Activated CD4-positive, CD25-positive, alpha-beta regulatory T cell (primary cell): Measurements from ENCODE around the gene PI16.
"Not testable (repeated sequence)": the region's sequence is repeated elsewhere in the genome, so short reads cannot be mapped to it uniquely, and the experiment has no call there.

ENCODE experiments used
- DNase-seq, 4 experiments: peaks; one replicate each; lab custom pipeline; 2025; lab: John Stamatoyannopoulos, UW

Gene PI16

GRCh38 chr6:36929152-36929551 lies 25.4 kb upstream of the PI16 start:
- no peak for DNase-seq

DNA sequence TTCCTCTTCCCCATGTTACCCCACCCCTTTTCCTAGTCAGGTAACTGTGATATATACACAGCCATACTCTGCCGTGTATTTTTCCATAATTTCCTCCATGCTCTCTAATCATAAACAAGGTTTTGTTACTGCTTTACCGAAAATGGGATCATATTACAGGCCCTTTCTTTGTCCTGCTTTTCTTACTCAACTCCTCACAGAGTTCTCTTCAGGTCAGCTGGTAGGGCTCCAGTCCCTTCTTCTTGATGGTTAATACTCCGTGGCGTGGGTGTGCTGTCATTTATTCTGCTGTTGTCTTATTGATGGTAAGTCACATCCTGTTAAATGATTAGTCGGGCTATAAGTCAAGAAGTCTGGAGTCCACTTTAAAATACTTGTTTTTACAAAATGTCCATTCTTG lies 24.9 kb upstream of the PI16 start:
- DNase-seq, result no peak

DNA sequence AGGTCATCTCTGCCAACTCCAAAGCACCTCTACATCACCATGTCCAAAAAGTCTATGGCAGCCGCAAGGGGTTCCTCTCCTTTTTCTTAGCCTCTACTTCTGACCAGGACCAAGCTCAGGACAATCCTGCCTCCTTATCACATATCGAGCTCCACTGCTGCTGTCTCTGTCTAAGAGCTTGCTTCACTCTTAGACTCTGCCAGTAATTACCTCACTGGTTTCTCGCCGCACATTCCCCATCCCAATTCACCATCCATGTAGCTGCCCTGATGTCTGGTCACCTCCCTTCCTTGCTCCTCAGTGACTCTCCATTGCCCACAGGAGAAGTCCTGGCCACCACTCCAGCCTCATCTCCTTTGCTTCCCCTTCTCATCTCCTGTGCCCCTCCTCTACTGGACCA lies 24.1 kb upstream of the PI16 start:
- no peak for DNase-seq

DNA sequence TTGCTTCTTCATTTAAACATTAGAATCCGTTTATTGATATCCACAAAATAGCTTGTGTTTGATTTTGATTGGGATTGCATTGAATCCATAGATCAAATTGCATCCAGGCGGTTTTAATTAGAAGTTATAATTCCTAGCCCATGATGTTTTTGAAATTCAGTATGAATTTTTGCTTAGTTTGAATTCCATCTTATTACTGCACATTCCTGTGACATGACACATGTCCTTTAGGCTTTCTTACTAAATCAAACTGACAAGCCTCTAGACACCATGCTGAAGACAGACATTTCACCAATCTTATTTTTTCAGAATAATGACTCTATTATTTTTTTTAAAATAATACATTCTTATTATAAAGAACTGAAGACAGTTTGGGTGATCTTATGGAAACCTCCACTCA lies 21.4 kb upstream of the PI16 start:
- DNase-seq, result no peak

GRCh38 chr6:36933519-36933918 lies 21.0 kb upstream of the PI16 start:
- no peak for DNase-seq

DNA sequence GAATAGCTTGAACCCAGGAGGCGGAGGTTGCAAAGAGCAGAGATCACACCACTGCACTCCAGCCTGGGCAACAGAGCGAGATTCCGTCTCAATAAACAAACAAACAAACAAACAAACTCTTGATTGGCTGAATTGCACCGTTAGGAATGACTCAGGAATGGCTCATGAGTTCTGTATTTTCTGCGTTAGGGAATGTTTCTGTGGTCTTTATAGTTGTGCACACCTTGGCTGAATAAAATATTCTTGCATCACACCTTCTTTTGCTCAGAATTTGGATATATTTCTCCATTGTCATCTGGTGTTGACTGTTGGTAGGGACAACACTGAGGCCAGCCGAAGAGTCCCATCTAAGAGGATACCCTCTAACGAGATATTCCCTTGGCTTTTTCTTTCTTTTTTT lies 19.6 kb upstream of the PI16 start:
- no peak for DNase-seq

DNA sequence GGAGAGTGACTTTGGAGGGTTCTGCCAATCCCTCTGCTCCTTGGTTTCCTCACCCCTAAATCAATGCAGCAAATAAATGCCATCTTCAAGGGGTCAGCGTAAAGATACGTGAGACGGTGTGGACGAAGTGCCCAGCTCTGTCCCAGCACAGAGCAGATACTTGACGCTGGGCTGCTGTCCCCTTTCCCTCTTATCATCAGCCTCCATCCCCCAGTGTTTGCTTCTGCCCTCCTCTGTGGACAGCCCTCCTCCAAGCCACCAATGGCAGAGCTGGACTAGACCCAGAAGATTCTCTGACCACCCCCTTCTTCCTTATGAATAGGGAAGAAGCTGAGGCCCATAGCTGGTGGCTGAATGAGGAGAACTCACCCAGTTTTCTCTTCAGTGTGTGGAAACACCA lies 17.7 kb upstream of the PI16 start:
- DNase-seq, result no peak

- DNase-seq, result no peak
Observed at GRCh38 chr6:36937896-36938295, 16.6 kb upstream of the PI16 start.

- DNase-seq, result no peak
Observed at GRCh38 chr6:36938536-36938935, 16.0 kb upstream of the PI16 start.

GRCh38 chr6:36939005-36939404 lies 15.5 kb upstream of the PI16 start:
- not testable (repeated sequence) for DNase-seq

DNA sequence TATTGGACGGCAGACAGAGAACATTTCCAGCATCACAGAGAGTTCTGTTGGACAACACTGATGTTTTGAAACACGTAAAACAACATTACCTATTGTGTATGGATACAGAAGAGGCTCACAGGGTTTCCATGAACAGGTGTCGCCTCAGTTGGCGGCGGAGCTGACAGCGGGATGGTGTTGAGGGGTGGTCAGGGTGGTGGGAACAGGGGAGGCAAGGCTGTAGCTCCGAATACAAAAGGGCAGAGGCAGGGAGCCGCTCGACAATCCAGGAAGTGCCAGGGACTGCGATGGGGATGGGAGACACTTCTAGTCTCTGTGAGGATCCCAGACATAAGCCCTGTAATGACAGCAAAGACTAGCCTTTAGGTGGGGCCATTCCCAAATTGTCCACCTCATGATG lies 14.5 kb upstream of the PI16 start:
- no peak for DNase-seq

DNA sequence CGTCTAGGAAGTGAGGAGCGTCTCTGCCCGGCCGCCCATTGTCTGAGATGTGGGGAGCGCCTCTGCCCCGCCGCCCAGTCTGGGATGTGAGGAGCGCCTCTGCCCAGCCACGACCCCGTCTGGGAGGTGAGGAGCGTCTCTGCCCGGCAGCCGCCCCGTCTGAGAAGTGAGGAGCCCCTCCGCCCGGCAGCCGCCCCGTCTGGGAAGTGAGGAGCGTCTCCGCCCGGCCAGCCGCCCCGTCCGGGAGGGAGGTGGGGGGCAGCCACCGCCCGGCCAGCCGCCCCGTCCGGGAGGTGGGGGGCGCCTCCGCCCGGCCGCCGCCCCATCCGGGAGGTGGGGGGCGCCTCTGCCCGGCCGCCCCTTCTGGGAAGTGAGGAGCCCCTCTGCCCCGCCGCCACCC lies 13.0 kb upstream of the PI16 start:
- not testable (repeated sequence) for DNase-seq

GRCh38 chr6:36942329-36942728 lies 12.2 kb upstream of the PI16 start:
- DNase-seq, result not testable (repeated sequence)

- DNase-seq, result no peak
Observed at GRCh38 chr6:36944650-36945049, 9.9 kb upstream of the PI16 start.

DNA sequence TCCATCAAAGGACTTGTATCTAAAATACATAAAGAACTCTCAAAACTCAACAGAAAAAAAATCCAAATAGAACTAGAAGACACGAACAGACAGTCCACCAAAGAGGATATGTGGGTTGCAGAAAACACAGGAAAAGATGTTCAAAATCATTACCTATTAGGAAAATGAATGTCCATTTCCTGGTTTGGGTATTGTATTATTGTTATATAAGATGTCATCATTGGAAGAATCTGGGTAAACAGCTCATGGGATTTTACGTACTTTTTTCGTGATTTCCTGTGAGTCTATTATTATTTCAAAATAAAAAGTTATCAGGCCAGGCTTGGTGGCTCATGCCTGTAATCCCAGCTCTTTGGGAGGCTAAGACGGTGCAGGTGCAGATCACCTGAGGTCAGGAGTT lies 9.2 kb upstream of the PI16 start:
- DNase-seq, result no peak

DNA sequence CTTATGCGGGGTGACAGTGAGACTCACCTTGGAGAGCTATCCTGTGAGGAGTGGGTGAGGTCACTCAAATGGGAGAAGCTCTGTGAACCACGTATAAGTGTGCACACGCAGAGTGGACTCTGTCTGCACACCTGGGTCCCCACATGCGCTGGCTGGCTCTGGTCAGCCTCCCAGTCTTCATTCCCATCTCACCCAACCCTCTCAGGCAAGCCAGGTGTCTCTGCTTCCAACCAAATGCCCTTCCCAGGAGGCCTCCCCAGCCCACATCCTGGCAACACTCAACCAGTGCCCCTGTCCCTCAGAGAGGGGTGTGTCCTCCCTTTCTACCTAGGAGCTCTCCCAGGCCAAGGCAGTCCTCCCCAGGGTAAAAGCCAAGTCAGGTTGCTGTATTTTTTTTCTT lies 8.0 kb upstream of the PI16 start:
- no peak for DNase-seq

- no peak for DNase-seq
Observed at GRCh38 chr6:36947570-36948351, 6.8 kb upstream of the PI16 start.

DNA sequence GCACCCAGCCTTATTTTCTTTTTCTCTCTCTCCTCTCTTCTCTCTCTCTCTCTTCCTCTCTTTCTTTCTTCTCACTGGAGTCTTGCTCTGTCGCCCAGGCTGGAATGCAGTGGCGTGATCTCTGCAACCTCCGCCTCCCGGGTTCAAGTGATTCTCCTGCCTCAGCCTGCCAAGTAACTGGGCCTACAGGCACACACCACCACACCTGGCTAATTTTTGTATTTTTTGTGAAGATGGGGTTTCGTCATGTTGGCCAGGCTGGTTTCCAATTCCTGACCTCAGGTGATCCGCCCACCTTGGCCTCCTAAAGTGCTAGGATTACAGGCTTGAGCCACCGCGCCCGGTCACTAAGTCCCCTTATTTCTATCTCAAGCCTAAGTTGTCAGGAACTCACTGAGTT lies 5.5 kb upstream of the PI16 start:
- DNase-seq, result not testable (repeated sequence)

DNA sequence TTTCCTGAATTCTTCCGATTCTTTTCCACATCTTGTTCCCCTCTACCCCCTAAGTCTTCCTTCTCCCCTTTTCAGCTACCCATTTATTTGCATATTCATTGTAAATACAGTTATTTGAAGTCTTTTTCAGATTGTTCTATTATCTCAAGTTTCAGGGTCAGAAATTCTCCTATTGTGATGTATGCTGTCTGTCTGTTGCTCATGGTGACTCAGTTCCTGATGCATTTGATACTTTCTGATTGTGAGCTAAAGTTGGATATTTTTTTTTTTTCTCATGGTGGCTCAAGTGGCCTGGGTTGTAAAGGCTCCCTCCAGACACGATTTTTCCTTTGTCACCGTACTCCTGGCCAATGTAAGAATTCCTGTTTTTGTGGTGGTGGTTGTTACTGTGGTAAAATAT lies 4.9 kb upstream of the PI16 start:
- DNase-seq, result no peak

DNA sequence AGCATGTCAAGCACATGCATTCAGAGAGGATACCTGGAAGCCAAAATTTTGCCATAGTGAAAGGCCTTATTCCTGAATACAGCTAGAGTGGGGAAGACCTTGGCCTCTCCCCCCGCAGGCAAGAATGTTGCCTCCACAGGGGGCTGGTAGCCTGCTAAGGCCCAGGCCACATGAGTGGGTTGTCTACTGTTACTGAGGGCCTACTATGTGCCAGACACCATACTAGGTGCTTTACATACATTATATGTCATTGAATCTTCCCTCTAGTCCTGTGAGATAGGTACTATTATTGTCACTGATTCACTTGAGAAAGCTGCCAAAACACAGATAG lies 642 bp upstream of the PI16 start:
- DNase-seq, result no peak

DNA sequence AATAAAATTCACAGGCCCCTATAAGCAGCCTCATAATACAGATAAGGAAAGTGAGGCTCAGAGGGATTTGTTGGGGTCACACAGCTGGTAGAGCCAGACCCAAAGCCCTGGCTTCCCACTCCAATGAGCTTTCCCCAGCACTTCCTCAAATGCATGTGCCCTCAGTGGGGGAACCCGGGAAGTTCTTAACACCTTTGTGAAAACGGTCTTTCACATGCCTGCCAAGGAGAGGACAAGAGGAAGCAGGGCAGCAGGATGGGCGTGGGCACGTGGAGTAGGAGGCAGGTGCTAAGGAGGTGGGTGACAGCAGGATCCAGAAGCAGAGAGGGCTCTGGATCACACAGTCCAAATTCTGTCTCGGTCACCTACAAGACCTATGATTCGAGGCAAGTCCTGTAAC lies 598 bp downstream of the PI16 start:
- DNase-seq, result no peak

DNA sequence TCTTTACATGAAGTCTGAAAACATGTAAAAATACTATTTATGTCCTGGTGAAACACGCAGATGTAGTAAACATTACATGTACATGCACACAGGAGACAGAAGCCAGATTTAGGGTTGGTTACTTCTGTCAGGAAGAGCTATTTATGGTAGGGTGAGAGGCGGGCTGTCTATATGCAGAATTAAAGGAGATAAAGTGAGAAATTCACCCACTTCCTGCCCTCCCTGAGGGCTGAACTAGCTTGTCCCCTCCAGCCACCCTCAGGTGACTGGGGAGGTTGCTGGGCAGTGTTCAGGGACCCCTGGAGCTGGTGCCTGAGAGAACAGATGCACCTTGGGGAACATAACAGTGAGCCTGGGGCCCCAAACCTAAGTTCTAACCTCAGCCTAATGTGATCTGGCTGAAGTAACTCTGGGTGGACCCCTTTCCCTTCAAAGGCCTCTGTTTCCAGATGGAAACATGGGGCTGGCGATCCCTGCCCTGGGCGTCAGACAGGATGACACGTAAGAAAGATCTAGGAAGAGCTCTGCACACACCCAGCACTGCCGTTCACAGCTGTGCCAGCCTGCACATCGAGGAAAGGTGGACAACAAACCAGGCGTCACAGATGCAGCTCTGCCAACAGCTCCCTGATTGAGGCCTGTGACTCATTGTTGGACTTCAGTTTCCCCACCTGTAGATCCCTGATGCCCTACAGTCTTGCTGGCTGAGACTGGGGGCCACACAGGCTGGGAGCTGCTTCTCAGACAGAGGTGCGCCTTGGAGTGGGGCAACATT lies 1.3 kb downstream of the PI16 start:
- DNase-seq, result no peak

DNA sequence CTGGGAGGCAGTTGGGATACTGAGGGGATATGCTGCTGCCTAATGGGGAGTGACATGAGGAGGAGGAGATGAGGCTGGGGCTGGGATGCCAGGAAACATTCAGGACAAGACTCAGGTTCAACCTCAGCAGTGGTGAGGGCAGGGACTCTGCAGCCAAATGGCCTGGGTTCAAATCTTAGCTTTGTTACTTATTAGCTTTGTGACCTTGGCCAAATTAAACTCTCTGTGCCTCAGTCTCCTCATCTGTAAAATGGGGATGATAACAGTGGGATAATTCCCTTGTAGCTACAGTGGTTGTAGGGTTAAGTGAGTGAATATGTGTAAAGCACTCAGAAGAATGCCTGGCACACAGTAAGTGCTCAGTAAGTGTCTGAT lies 1.9 kb downstream of the PI16 start:
- DNase-seq, result no peak

GRCh38 chr6:36957773-36958271 lies 3.3 kb downstream of the PI16 start:
- DNase-seq, result no peak
